Inferior parietal cortex (tissue), 1 donor: Measurements from ENCODE around the gene TSPAN9.

Experiments
- DNase-seq: peaks from one replicate; pipeline ENCODE4 v3.0.0-alpha.2; 2016; ENCODE audit errors: extremely low spot score

TSPAN9 gene

GRCh38 chr12:3316776-3317480 lies 239.7 kb downstream of the TSPAN9 start:
- no peak for DNase-seq

GRCh38 chr12:3317481-3317815 lies 240.3 kb downstream of the TSPAN9 start:
- no peak for DNase-seq

- DNase-seq: no peak
Measured at GRCh38 chr12:3317841-3318501, 240.8 kb downstream of the TSPAN9 start.

- no peak for DNase-seq
Measured at GRCh38 chr12:3319723-3320492, 242.7 kb downstream of the TSPAN9 start.

- DNase-seq: no peak
Measured at GRCh38 chr12:3320881-3321509, 243.8 kb downstream of the TSPAN9 start.

GRCh38 chr12:3321881-3322280 lies 244.7 kb downstream of the TSPAN9 start:
- DNase-seq: no peak

- no peak for DNase-seq
Measured at GRCh38 chr12:3323002-3323685, 246.0 kb downstream of the TSPAN9 start.

GRCh38 chr12:3325736-3326135 lies 248.6 kb downstream of the TSPAN9 start:
- no peak for DNase-seq

GRCh38 chr12:3326156-3326849 lies 249.1 kb downstream of the TSPAN9 start:
- no peak for DNase-seq

GRCh38 chr12:3326850-3327780 lies 249.9 kb downstream of the TSPAN9 start:
- no peak for DNase-seq

GRCh38 chr12:3328081-3328480 lies 250.9 kb downstream of the TSPAN9 start:
- DNase-seq: no peak

- no peak for DNase-seq
Measured at GRCh38 chr12:3328571-3328970, 251.4 kb downstream of the TSPAN9 start.

GRCh38 chr12:3329361-3329760 lies 252.2 kb downstream of the TSPAN9 start:
- no peak for DNase-seq

- no peak for DNase-seq
Measured at GRCh38 chr12:3330976-3331510, 253.9 kb downstream of the TSPAN9 start.

GRCh38 chr12:3332188-3332587 lies 255.0 kb downstream of the TSPAN9 start:
- no peak for DNase-seq

- no peak for DNase-seq
Measured at GRCh38 chr12:3333583-3333982, 256.4 kb downstream of the TSPAN9 start.

- no peak for DNase-seq
Measured at GRCh38 chr12:3333991-3334391, 256.8 kb downstream of the TSPAN9 start.

GRCh38 chr12:3335078-3335487 lies 257.9 kb downstream of the TSPAN9 start:
- DNase-seq: no peak
